ENCODE data around the gene ATP5PD.
A peak's percentile ranks its signal among the peaks of the same experiment; 100 is the strongest.

ATP5PD gene

GRCh38 chr17:75069783-75070182, 23.0 kb upstream of the ATP5PD start:
- Histone ChIP-seq H4K20me1 (ENCODE audit: control insufficient read depth, insufficient read depth, low read depth, low read length) (no peaks in the 10 kb centered on the region), H3K79me2 (ENCODE audit: control insufficient read depth, low read length) (no peaks in the 10 kb centered on the region), H3K4me1 (ENCODE audit: control insufficient read depth, low read length) (no peaks in the 10 kb centered on the region), H3K27ac (ENCODE audit: low read depth, low read length) (no peak overlapping the region), H3K9me2 (replicated peaks; ENCODE audit: control insufficient read depth, low read length) (no peaks in the 10 kb centered on the region), H3K36me3 (ENCODE audit: control insufficient read depth, low read length) (no peaks in the 10 kb centered on the region), H3K4me2 (ENCODE audit: low read length) (no peak overlapping the region), H3F3A (ENCODE audit: control insufficient read depth, insufficient read depth) (no peaks in the 10 kb centered on the region), H3K27me3 (ENCODE audit: control insufficient read depth, low read length) (no peaks in the 10 kb centered on the region), H3K9me3 (ENCODE audit: control insufficient read depth, insufficient read depth, low read length) (no peaks in the 10 kb centered on the region), H3K4me3 (ENCODE audit: low read length) (no peak overlapping the region)
- TF ChIP-seq CTCF (IDR thresholded peaks at IDR 0.05; ENCODE audit: low read depth, low read length, poor library complexity, severe bottlenecking) (peak; percentile 36), EZH2phosphoT487 (IDR thresholded peaks at IDR 0.05; ENCODE audit: borderline replicate concordance, low read length) (no peak)

- Histone ChIP-seq H3K36me3 (ENCODE audit: control insufficient read depth, low read length) (no peaks in the 10 kb centered on the region), H3K9me3 (ENCODE audit: control insufficient read depth, insufficient read depth, low read length) (no peaks in the 10 kb centered on the region), H3K27ac (ENCODE audit: low read depth, low read length) (no peak overlapping the region), H3F3A (ENCODE audit: control insufficient read depth, insufficient read depth) (no peaks in the 10 kb centered on the region), H3K4me1 (ENCODE audit: control insufficient read depth, low read length) (no peaks in the 10 kb centered on the region), H3K79me2 (ENCODE audit: control insufficient read depth, low read length) (no peaks in the 10 kb centered on the region), H4K20me1 (ENCODE audit: control insufficient read depth, insufficient read depth, low read depth, low read length) (no peaks in the 10 kb centered on the region), H3K9me2 (replicated peaks; ENCODE audit: control insufficient read depth, low read length) (no peaks in the 10 kb centered on the region), H3K4me3 (ENCODE audit: low read length) (no peak overlapping the region), H3K27me3 (ENCODE audit: control insufficient read depth, low read length) (no peaks in the 10 kb centered on the region), H3K4me2 (ENCODE audit: low read length) (no peak overlapping the region)
- TF ChIP-seq CTCF (IDR thresholded peaks at IDR 0.05; ENCODE audit: low read depth, low read length, poor library complexity, severe bottlenecking), result no peak
- TF ChIP-seq EZH2phosphoT487 (IDR thresholded peaks at IDR 0.05; ENCODE audit: borderline replicate concordance, low read length), result no peak
Measured at GRCh38 chr17:75068750-75069149, 22.0 kb upstream of the ATP5PD start.

- peaks cover 4% of the 10 kb centered on the region for H3K36me3 ChIP-seq (ENCODE audit: control insufficient read depth, low read length)
- TF ChIP-seq CTCF (IDR thresholded peaks at IDR 0.05; ENCODE audit: low read depth, low read length, poor library complexity, severe bottlenecking), result no peak
- TF ChIP-seq EZH2phosphoT487 (IDR thresholded peaks at IDR 0.05; ENCODE audit: borderline replicate concordance, low read length), result no peak
- H4K20me1 ChIP-seq (ENCODE audit: control insufficient read depth, insufficient read depth, low read depth, low read length), result no peaks in the 10 kb centered on the region
- H3K79me2 ChIP-seq (ENCODE audit: control insufficient read depth, low read length), result no peaks in the 10 kb centered on the region
- H3K9me3 ChIP-seq (ENCODE audit: control insufficient read depth, insufficient read depth, low read length), result no peaks in the 10 kb centered on the region
- H3K9me2 ChIP-seq (replicated peaks; ENCODE audit: control insufficient read depth, low read length), result no peaks in the 10 kb centered on the region
- no peak overlapping the region for H3K4me2 ChIP-seq (ENCODE audit: low read length)
- H3K4me3 ChIP-seq (ENCODE audit: low read length), result no peak overlapping the region
- H3K27ac ChIP-seq (ENCODE audit: low read depth, low read length), result no peak overlapping the region
- H3K4me1 ChIP-seq (ENCODE audit: control insufficient read depth, low read length), result no peaks in the 10 kb centered on the region
- no peaks in the 10 kb centered on the region for H3F3A ChIP-seq (ENCODE audit: control insufficient read depth, insufficient read depth)
- H3K27me3 ChIP-seq (ENCODE audit: control insufficient read depth, low read length), result no peaks in the 10 kb centered on the region
Measured at GRCh38 chr17:75067856-75068255, 21.1 kb upstream of the ATP5PD start.

All from DOHH2 (cell line).